BJ (cell line): ENCODE results near the gene VSTM2L. TPM values are rescaled to one million over a fixed set of nuclear protein-coding genes. Genes with fewer than 3 reads are reported as not detected.

Experiments
- CTCF ChIA-PET: fragments of 350-600 bp; formaldehyde crosslinking; extraction: SDS; loops from one replicate; lab custom pipeline; 2021; ENCODE audit warnings: antibody characterized with exemption, inconsistent platforms; lab: Yijun Ruan, JAX
- POLR2A ChIA-PET: fragments of 300-600 bp; sonication (Branson Sonifier 250); formaldehyde crosslinking; extraction: SDS; loops from one replicate; lab custom pipeline; 2021; ENCODE audit warnings: antibody characterized with exemption; lab: Charles Lee
- DNase-seq: peaks from one replicate; pipeline ENCODE4 v3.0.0-alpha.2; 2011; ENCODE audit warnings: low read depth
- H3K27me3 ChIP-seq: 2 replicates; pipeline ENCODE4 v1.6.0; 2011; ENCODE audit warnings: low read length; ENCODE audit not compliant: control insufficient read depth, insufficient read depth
- H3K36me3 ChIP-seq: 2 replicates; pipeline ENCODE4 v1.5.1; 2011; ENCODE audit warnings: low read length; ENCODE audit not compliant: control insufficient read depth, insufficient read depth
- H3K4me3 ChIP-seq: 2 replicates; pipeline ENCODE4 v1.5.1; 2011; ENCODE audit warnings: low read depth, mild to moderate bottlenecking, control low read depth, low read length
- polyA plus RNA-seq: library from polyadenylated mRNA; depleted of rRNA; stranded (reverse); fragments of >200 nt; gene quantifications from 2 replicates; pipeline ENCODE4 v1.2.3, GENCODE V29; 2011
- TF ChIP-seq, protein P1 (sequence below): IDR thresholded peaks from 2 replicates; pipeline ENCODE4 v1.5.1; 2011; ENCODE audit warnings: low read depth, mild to moderate bottlenecking, control low read depth, inconsistent platforms, low read length, moderate library complexity; ENCODE audit not compliant: insufficient read depth

Gene VSTM2L
- polyA plus RNA-seq, 1 experiment: 1.2 TPM

DNA sequence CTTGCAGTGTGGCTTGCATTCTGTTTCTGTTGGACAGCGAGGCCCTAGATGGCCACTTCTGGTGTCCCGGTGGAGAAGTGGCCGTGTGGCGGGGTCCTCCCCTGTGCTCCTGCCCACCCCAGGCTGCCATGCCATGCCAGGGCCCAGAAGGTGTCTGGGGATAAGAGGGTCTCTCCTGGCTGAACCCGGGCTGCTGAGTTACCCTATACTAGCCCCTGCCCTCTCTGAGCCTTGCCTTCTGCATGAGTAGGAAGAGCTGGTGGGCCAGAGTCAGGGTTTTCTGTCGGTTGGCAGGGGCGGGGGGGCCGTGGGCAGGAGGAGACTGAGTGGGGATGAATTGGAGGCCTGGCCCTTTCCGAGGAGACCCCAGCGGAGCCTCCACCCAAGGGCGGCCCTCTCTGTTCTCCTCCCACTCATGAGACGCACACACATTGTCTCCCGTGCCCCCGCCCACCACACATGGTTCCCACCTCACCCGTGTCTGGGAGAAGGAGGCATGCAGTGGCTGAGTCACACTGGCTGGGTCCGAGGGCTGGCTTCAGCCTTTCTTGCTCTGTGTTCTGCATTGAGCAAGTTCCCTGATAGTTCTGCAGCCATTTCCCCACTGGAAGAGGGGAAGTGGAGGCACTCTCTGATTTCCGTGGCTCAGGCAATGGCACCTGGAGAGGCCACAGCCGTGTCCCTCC is 24.6 kb downstream of the VSTM2L start:
- Histone ChIP-seq H3K36me3 (no peaks in the 10 kb centered on the region), H3K27me3 (peaks cover 35% of the 10 kb centered on the region), H3K4me3 (no peak overlapping the region)
- TF ChIP-seq, protein P1, sequence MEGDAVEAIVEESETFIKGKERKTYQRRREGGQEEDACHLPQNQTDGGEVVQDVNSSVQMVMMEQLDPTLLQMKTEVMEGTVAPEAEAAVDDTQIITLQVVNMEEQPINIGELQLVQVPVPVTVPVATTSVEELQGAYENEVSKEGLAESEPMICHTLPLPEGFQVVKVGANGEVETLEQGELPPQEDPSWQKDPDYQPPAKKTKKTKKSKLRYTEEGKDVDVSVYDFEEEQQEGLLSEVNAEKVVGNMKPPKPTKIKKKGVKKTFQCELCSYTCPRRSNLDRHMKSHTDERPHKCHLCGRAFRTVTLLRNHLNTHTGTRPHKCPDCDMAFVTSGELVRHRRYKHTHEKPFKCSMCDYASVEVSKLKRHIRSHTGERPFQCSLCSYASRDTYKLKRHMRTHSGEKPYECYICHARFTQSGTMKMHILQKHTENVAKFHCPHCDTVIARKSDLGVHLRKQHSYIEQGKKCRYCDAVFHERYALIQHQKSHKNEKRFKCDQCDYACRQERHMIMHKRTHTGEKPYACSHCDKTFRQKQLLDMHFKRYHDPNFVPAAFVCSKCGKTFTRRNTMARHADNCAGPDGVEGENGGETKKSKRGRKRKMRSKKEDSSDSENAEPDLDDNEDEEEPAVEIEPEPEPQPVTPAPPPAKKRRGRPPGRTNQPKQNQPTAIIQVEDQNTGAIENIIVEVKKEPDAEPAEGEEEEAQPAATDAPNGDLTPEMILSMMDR: no peak
- ChIA-PET CTCF (no interaction called here), POLR2A (no interaction called here)
- no peak for DNase-seq

GRCh38 chr20:37928996-37929682 is 26.2 kb downstream of the VSTM2L start:
- TF ChIP-seq, protein P1: no peak
- ChIA-PET POLR2A (no interaction called here), CTCF (no interaction called here)
- no peak for DNase-seq
- H3K36me3 ChIP-seq: no peaks in the 10 kb centered on the region
- no peak overlapping the region for H3K4me3 ChIP-seq
- peaks cover 34% of the 10 kb centered on the region for H3K27me3 ChIP-seq

GRCh38 chr20:37929683-37930014 is 26.7 kb downstream of the VSTM2L start:
- ChIA-PET CTCF (no interaction called here), POLR2A (no interaction called here)
- Histone ChIP-seq H3K27me3 (peaks cover 38% of the 10 kb centered on the region), H3K36me3 (no peaks in the 10 kb centered on the region), H3K4me3 (no peak overlapping the region)
- DNase-seq: no peak
- TF ChIP-seq, protein P1: no peak

GRCh38 chr20:37931153-37931922 is 28.4 kb downstream of the VSTM2L start:
- Histone ChIP-seq H3K36me3 (no peaks in the 10 kb centered on the region), H3K4me3 (no peak overlapping the region), H3K27me3 (peaks cover 36% of the 10 kb centered on the region)
- ChIA-PET POLR2A (no interaction called here), CTCF (interaction anchor here (1.1 to 1.4 kb wide), 2 partner anchors 14 to 28 kb away, joined by 3 read pairs; no protein-coding TSS in a partner anchor)
- DNase-seq: no peak
- TF ChIP-seq, protein P1: no peak

- ChIA-PET CTCF (interaction anchor here (1.1 to 1.4 kb wide), 2 partner anchors 15 to 28 kb away, joined by 3 read pairs; no protein-coding TSS in a partner anchor), POLR2A (no interaction called here)
- Histone ChIP-seq H3K27me3 (peaks cover 36% of the 10 kb centered on the region), H3K4me3 (no peak overlapping the region), H3K36me3 (no peaks in the 10 kb centered on the region)
- TF ChIP-seq, protein P1: no peak
- DNase-seq: no peak
These were observed 29.1 kb downstream of the VSTM2L start for GRCh38 chr20:37932074-37932473.
